H1 (cell line): ENCODE data around the gene PDHX. TPM values are rescaled to one million over a fixed set of nuclear protein-coding genes. Genes with fewer than 3 reads are reported as not detected.

ENCODE experiments used
- CTCF ChIA-PET: fragments of 300-600 bp; sonication (Branson Sonifier 250); formaldehyde crosslinking; loops from one replicate; lab custom pipeline; 2021; ENCODE audit not compliant: partially characterized antibody; lab: Charles Lee
- POLR2A ChIA-PET: fragments of 300-600 bp; sonication (Branson Sonifier 250); formaldehyde crosslinking; loops from one replicate; lab custom pipeline; 2021; ENCODE audit warnings: inconsistent platforms; ENCODE audit not compliant: partially characterized antibody; lab: Charles Lee
- DNase-seq, 2 experiments: peaks; one replicate each; pipeline versions ENCODE4 v3.0.0 to v3.0.0-alpha.2; 2010 to 2022; ENCODE audit warnings: low spot score in 2 of 2, low read depth in 1 of 2, mixed read lengths in 1 of 2
- FAIRE-seq: peaks from 2 replicates; lab custom pipeline; 2011; peaks lifted over from hg19 to GRCh38; lab: Jason Lieb, UNC
- H2AFZ ChIP-seq: 2 replicates; pipeline ENCODE4 v1.8.1; 2012; ENCODE audit warnings: low read length, inconsistent platforms
- H2AK5ac ChIP-seq: 2 replicates; pipeline ENCODE4 v1.6.1; 2013; ENCODE audit warnings: low read depth, low read length
- H2BK120ac ChIP-seq: replicated peaks from 2 replicates; pipeline ENCODE3; 2013; ENCODE audit warnings: low read depth, low read length, inconsistent platforms
- H2BK12ac ChIP-seq: 2 replicates; pipeline ENCODE4 v1.6.1; 2013; ENCODE audit warnings: low read depth, low read length
- H2BK15ac ChIP-seq: 2 replicates; pipeline ENCODE4 v1.6.1; 2013; ENCODE audit warnings: low read length
- H2BK20ac ChIP-seq: 2 replicates; pipeline ENCODE4 v1.6.1; 2013; ENCODE audit warnings: low read length
- H2BK5ac ChIP-seq: 2 replicates; pipeline ENCODE4 v1.6.1; 2013; ENCODE audit warnings: low read depth, low read length
- H3K14ac ChIP-seq: 2 replicates; pipeline ENCODE4 v1.6.1; 2013; ENCODE audit warnings: inconsistent platforms; ENCODE audit not compliant: insufficient read length
- H3K18ac ChIP-seq: 2 replicates; pipeline ENCODE4 v1.6.1; 2013; ENCODE audit warnings: low read length; ENCODE audit errors: extremely low read depth
- H3K23ac ChIP-seq: 2 replicates; pipeline ENCODE4 v1.6.1; 2013; ENCODE audit warnings: inconsistent platforms; ENCODE audit not compliant: insufficient read length
- H3K23me2 ChIP-seq: 2 replicates; pipeline ENCODE4 v1.6.1; 2013; ENCODE audit warnings: low read depth, low read length
- H3K27ac ChIP-seq: 2 replicates; pipeline ENCODE4 v1.6.1; 2011; ENCODE audit warnings: low read depth, low read length, inconsistent platforms
- H3K27me3 ChIP-seq, 4 experiments: replicated peaks in 1 of 4; 1 replicate in 1 of 4; 2 replicates in 3 of 4; pipeline versions ENCODE4 v1.6.1 to v1.8.1; 2011 to 2013; ENCODE audit warnings: low read length in 3 of 4, mild to moderate bottlenecking in 3 of 4, inconsistent platforms in 2 of 4, mixed read lengths in 2 of 4, moderate library complexity in 1 of 4; ENCODE audit not compliant: control insufficient read depth in 3 of 4, insufficient read depth in 3 of 4; ENCODE audit errors: extremely low read depth in 1 of 4
- H3K36me3 ChIP-seq, 4 experiments: 2 replicates each; pipeline versions ENCODE4 v1.6.1 to v1.8.1; 2011 to 2013; ENCODE audit warnings: mild to moderate bottlenecking in 4 of 4, low read length in 3 of 4, moderate library complexity in 2 of 4, control low read depth in 1 of 4, inconsistent platforms in 1 of 4; ENCODE audit not compliant: insufficient read depth in 4 of 4, control insufficient read depth in 2 of 4
- H3K4ac ChIP-seq: replicated peaks from 2 replicates; pipeline ENCODE3; 2013; ENCODE audit warnings: low read length, low read depth, mixed read lengths, inconsistent platforms; ENCODE audit not compliant: insufficient read length
- H3K4me1 ChIP-seq, 4 experiments: replicated peaks in 1 of 4; 1 replicate in 1 of 4; 2 replicates in 3 of 4; pipeline versions ENCODE4 v1.6.1 to v1.8.1; 2011 to 2013; ENCODE audit warnings: low read length in 3 of 4, inconsistent platforms in 2 of 4, mixed read lengths in 1 of 4; ENCODE audit not compliant: insufficient read depth in 4 of 4, control insufficient read depth in 3 of 4
- H3K4me2 ChIP-seq, 2 experiments: 2 replicates each; pipeline versions ENCODE4 v1.6.1 to v1.8.1; 2011 to 2013; ENCODE audit warnings: low read depth in 2 of 2, low read length in 2 of 2, control low read depth in 1 of 2, inconsistent platforms in 1 of 2, mild to moderate bottlenecking in 1 of 2; ENCODE audit not compliant: insufficient read depth in 1 of 2
- H3K4me3 ChIP-seq, 4 experiments: fragments of 200-600, 300-600 bp in 1 of 4; sonication (generic), shearing (Covaris generic), sonication (Bioruptor Twin) in 1 of 4; 2 replicates each; pipeline versions ENCODE4 v1.5.1 to v1.8.1; 2011 to 2016; ENCODE audit warnings: low read length in 4 of 4, low read depth in 3 of 4, control low read depth in 2 of 4, inconsistent platforms in 2 of 4, mild to moderate bottlenecking in 2 of 4, mixed read lengths in 1 of 4, moderate library complexity in 1 of 4; ENCODE audit not compliant: insufficient read depth in 2 of 4; ENCODE audit errors: extremely low read depth in 1 of 4
- H3K56ac ChIP-seq: replicated peaks from 2 replicates; pipeline ENCODE3; 2013; ENCODE audit warnings: low read depth, mild to moderate bottlenecking, mixed read lengths, low read length, inconsistent platforms; ENCODE audit not compliant: insufficient read length
- H3K79me1 ChIP-seq: 2 replicates; pipeline ENCODE4 v1.6.1; 2013; ENCODE audit warnings: low read depth, low read length, control low read depth
- H3K79me2 ChIP-seq, 2 experiments: 2 replicates each; pipeline versions ENCODE4 v1.6.1 to v1.8.1; 2012 to 2013; ENCODE audit warnings: low read length in 2 of 2, mild to moderate bottlenecking in 2 of 2, inconsistent platforms in 1 of 2; ENCODE audit not compliant: insufficient read depth in 2 of 2, control insufficient read depth in 1 of 2
- H3K9ac ChIP-seq, 4 experiments: replicated peaks in 1 of 4; 1 replicate in 1 of 4; 2 replicates in 3 of 4; pipeline versions ENCODE4 v1.6.1 to v1.8.1; 2011 to 2013; ENCODE audit warnings: low read depth in 3 of 4, low read length in 3 of 4, control low read depth in 2 of 4, mild to moderate bottlenecking in 2 of 4, moderate library complexity in 2 of 4, inconsistent platforms in 1 of 4; ENCODE audit errors: extremely low read depth in 1 of 4
- H3K9me3 ChIP-seq, 2 experiments: 2 replicates each; pipeline versions ENCODE4 v1.6.1 to v1.8.1; 2012 to 2013; ENCODE audit warnings: mild to moderate bottlenecking in 2 of 2, moderate library complexity in 2 of 2, control low read depth in 1 of 2, inconsistent platforms in 1 of 2, low read depth in 1 of 2, low read length in 1 of 2, mixed read lengths in 1 of 2; ENCODE audit not compliant: insufficient read depth in 2 of 2
- H4K20me1 ChIP-seq, 2 experiments: replicated peaks in 1 of 2; 2 replicates each; pipeline versions ENCODE3 to v1.8.1; 2011 to 2013; ENCODE audit warnings: inconsistent platforms in 2 of 2, low read length in 2 of 2, mild to moderate bottlenecking in 1 of 2; ENCODE audit not compliant: insufficient read depth in 2 of 2, control insufficient read depth in 1 of 2
- H4K5ac ChIP-seq: 2 replicates; pipeline ENCODE4 v1.6.1; 2013; ENCODE audit warnings: low read length, low read depth, mixed read lengths, inconsistent platforms; ENCODE audit not compliant: insufficient read length
- H4K8ac ChIP-seq: 2 replicates; pipeline ENCODE4 v1.8.0; 2013; ENCODE audit warnings: mild to moderate bottlenecking, moderate library complexity, low read length, inconsistent platforms; ENCODE audit not compliant: insufficient read depth; ENCODE audit errors: extremely low read depth
- H4K91ac ChIP-seq: replicated peaks from 2 replicates; pipeline ENCODE3; 2013; ENCODE audit warnings: low read length, mixed read lengths, inconsistent platforms; ENCODE audit not compliant: insufficient read length
- BCL11A ChIP-seq, 2 experiments: IDR thresholded peaks; one replicate each; pipeline ENCODE4 v1.6.1; 2011; ENCODE audit warnings: low read depth in 2 of 2, low read length in 2 of 2, mild to moderate bottlenecking in 2 of 2
- CBX8 ChIP-seq: fragments of 300-800, 300-1000 bp; sonication (generic); IDR thresholded peaks from 2 replicates; pipeline ENCODE4 v1.7.1; 2016; ENCODE audit warnings: low read depth, low read length, borderline replicate concordance
- CTBP2 ChIP-seq: IDR thresholded peaks from 2 replicates; pipeline ENCODE4 v1.7.0; 2011; ENCODE audit warnings: borderline replicate concordance, mild to moderate bottlenecking, moderate library complexity, mixed read lengths, low read length; ENCODE audit not compliant: insufficient read depth, insufficient read length
- GABPA ChIP-seq: IDR thresholded peaks from 2 replicates; pipeline ENCODE4 v1.6.1; 2011; ENCODE audit warnings: mild to moderate bottlenecking, low read length, moderate library complexity, borderline replicate concordance; ENCODE audit not compliant: insufficient read depth
- JUND ChIP-seq: IDR thresholded peaks from 2 replicates; pipeline ENCODE4 v1.6.1; 2011; ENCODE audit warnings: mild to moderate bottlenecking, improper control_type of control experiment, low read length
- MAFK ChIP-seq: IDR thresholded peaks from 2 replicates; pipeline ENCODE4 v1.6.1; 2012; ENCODE audit warnings: low read depth, mild to moderate bottlenecking, improper control_type of control experiment, low read length
- POLR2AphosphoS5 ChIP-seq: IDR thresholded peaks from 2 replicates; pipeline ENCODE4 v1.6.1; 2011; ENCODE audit warnings: low read depth, low read length
- SIX5 ChIP-seq: IDR thresholded peaks from 2 replicates; pipeline ENCODE4 v1.6.1; 2011; ENCODE audit warnings: mild to moderate bottlenecking, low read depth, low read length
- TAF1 ChIP-seq: IDR thresholded peaks from 2 replicates; pipeline ENCODE4 v1.6.1; 2011; ENCODE audit warnings: mild to moderate bottlenecking, low read depth, low read length
- WGBS, 2 experiments: shearing (Covaris generic) in 1 of 2; methylation state at CpG; one replicate each; pipeline versions ENCODE4 v1.1.6 to v1.1.7; 2013 to 2015; ENCODE audit warnings: low lambda C conversion rate in 2 of 2, mixed read lengths in 2 of 2, inconsistent platforms in 1 of 2, low coverage in 1 of 2, missing lambda C conversion rate in 1 of 2; ENCODE audit not compliant: insufficient replicate concordance in 2 of 2, insufficient coverage in 1 of 2, insufficient read length in 1 of 2; ENCODE audit errors: extremely low coverage in 1 of 2, missing lambda C conversion rate in 1 of 2; 5-methylcytosine and 5-hydroxymethylcytosine counted together
- polyA plus RNA-seq, 7 experiments: library from polyadenylated mRNA; depleted of rRNA in 3 of 7; stranded (reverse) in 5 of 7; unstranded in 2 of 7; fragments of >200 nt in 5 of 7; fragments of 200-250 nt in 2 of 7; gene quantifications; 1 replicate in 5 of 7; 2 replicates in 1 of 7; 4 replicates in 1 of 7; pipeline versions ENCODE4 v1.2.1 to v1.2.3, GENCODE V29; 2011 to 2013; ENCODE audit warnings: missing spikeins in 2 of 7, mixed read lengths in 2 of 7
- total RNA-seq: library from RNA; stranded (reverse); fragmentation: NEBNext Ultra II Directional; extraction: Animal tissue kit (Norgen Biotek cat#: 25700); gene quantifications from 2 replicates; pipeline ENCODE4 v1.2.1, GENCODE V29; 2021

Gene PDHX
- total and polyA plus RNA-seq, 2 of the 8 experiments (the other 6 are each of a cell fraction or from before 2014, with no cell fraction given) = 12.4 to 51.9 TPM

DNA sequence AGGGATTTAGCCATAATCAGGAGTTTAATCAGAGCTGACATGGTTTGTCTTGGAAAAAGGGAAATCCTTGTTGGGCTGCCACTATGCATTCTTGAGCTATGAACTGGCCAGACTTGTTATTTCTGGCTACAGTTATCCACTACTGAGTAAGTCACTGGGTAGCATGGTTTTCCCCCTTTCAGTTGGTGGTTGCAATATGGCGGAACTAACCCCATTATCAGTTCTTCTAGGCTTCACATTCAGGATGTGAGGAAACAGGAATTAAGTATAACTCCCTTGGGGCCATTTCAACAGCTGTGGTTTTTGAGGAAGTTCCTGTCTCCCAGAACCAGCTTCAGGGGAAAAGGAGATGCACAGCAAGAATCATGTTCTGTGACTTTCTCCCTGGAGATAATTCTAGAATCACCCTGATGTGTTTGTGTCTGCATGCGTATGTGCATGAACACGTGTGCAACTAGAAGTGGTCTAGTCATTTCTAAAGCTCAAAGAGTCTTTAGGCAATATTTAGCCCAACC is 119.5 kb downstream of the PDHX start:
- H3K4ac ChIP-seq = no peak overlapping the region
- no peak overlapping the region for H4K8ac ChIP-seq
- no peak overlapping the region for H2AK5ac ChIP-seq
- H2BK120ac ChIP-seq = no peak overlapping the region
- TF ChIP-seq POLR2AphosphoS5 (no peak), TAF1 (no peak), CBX8 (no peak), SIX5 (no peak), JUND (no peak), GABPA (no peak), MAFK (no peak), BCL11A (IDR thresholded peaks at IDR 0.05; ENCODE audit: low read depth in 2 of 2, low read length in 2 of 2) (no peak), CTBP2 (no peak)
- FAIRE-seq (no peak), DNase-seq (no peak)
- CTCF ChIA-PET = interaction anchor here (0.5 to 1.4 kb wide), 2 partner anchors 29 to 147 kb away, joined by 3 read pairs; no protein-coding TSS in a partner anchor
- no peaks in the 10 kb centered on the region for H3K79me1 ChIP-seq
- no peak overlapping the region for H3K4me3 ChIP-seq
- no peaks in the 10 kb centered on the region for H4K20me1 ChIP-seq
- H3K36me3 ChIP-seq = no peaks in the 10 kb centered on the region
- H3K4me1 ChIP-seq = peaks cover 0 to 2% (median 0%) of the 10 kb centered on the region in 4 experiments; a peak in 1 of 7 replicates
- no peak overlapping the region for H3K9ac ChIP-seq
- H3K4me2 ChIP-seq = no peak overlapping the region
- no peak overlapping the region for H4K5ac ChIP-seq
- H3K23me2 ChIP-seq = no peaks in the 10 kb centered on the region
- H2BK12ac ChIP-seq = no peak overlapping the region
- H3K14ac ChIP-seq = no peak overlapping the region
- H3K9me3 ChIP-seq = no peaks in the 10 kb centered on the region
- H4K91ac ChIP-seq = no peak overlapping the region
- H3K27ac ChIP-seq = no peak overlapping the region
- POLR2A ChIA-PET = no interaction called here
- no peak overlapping the region for H2BK20ac ChIP-seq
- H3K23ac ChIP-seq = no peak overlapping the region
- H3K27me3 ChIP-seq = peaks cover 0 to 1% (median 0%) of the 10 kb centered on the region in 4 experiments; a peak in 1 of 7 replicates
- whole genome bisulfite sequencing, 2 experiments = 90% methylated on average over 3 of the region's 3 CpGs; no CpG with 5 or more reads in 1 of the 2 experiments
- no peaks in the 10 kb centered on the region for H3K79me2 ChIP-seq
- H2BK15ac ChIP-seq = no peak overlapping the region
- no peak overlapping the region for H3K18ac ChIP-seq
- no peak overlapping the region for H3K56ac ChIP-seq
- no peak overlapping the region for H2BK5ac ChIP-seq
- no peak overlapping the region for H2AFZ ChIP-seq
